Calu3 (cell line): Measurements from ENCODE around the gene NTM. TPM values are rescaled to one million over a fixed set of nuclear protein-coding genes. Genes with fewer than 3 reads are reported as not detected.

ENCODE experiments used
- BruUV-seq: library from RNA; stranded (reverse); fragments of 400-500 nt; replicated peaks from 2 replicates; lab custom pipeline; 2021; lab: Mats Ljungman, UMichigan
- CTCF ChIA-PET: fragments of 300-600 bp; sonication (Branson Sonifier 250); formaldehyde crosslinking; loops from one replicate; lab custom pipeline; 2022; ENCODE audit warnings: antibody characterized with exemption; lab: Charles Lee
- DNase-seq: peaks from one replicate; pipeline ENCODE4 v3.0.0; 2022
- H3K27ac Mint-ChIP-seq: one replicate; pipeline ENCODE4 v1.8.0; 2022; ENCODE audit warnings: mixed read lengths; ENCODE audit not compliant: unreplicated experiment
- H3K27me3 Mint-ChIP-seq: one replicate; pipeline ENCODE4 v1.8.0; 2022; ENCODE audit warnings: mixed read lengths; ENCODE audit not compliant: unreplicated experiment
- H3K36me3 Mint-ChIP-seq: one replicate; pipeline ENCODE4 v1.8.0; 2022; ENCODE audit warnings: mild to moderate bottlenecking, moderate library complexity, mixed read lengths; ENCODE audit not compliant: insufficient read depth, unreplicated experiment
- H3K4me1 Mint-ChIP-seq: one replicate; pipeline ENCODE4 v1.8.0; 2022; ENCODE audit warnings: mild to moderate bottlenecking, low read depth, mixed read lengths; ENCODE audit not compliant: unreplicated experiment
- H3K4me3 Mint-ChIP-seq: one replicate; pipeline ENCODE4 v1.8.0; 2022; ENCODE audit warnings: mild to moderate bottlenecking, low read depth, moderate library complexity, mixed read lengths; ENCODE audit not compliant: unreplicated experiment
- H3K9me3 Mint-ChIP-seq: one replicate; pipeline ENCODE4 v1.8.0; 2022; ENCODE audit warnings: low read depth, mixed read lengths; ENCODE audit not compliant: unreplicated experiment
- CTCF ChIP-seq: fragments of 200-600 bp; IDR thresholded peaks from one replicate; pipeline ENCODE4 v1.8.0; 2022; ENCODE audit warnings: antibody characterized with exemption; ENCODE audit not compliant: unreplicated experiment
- intact Hi-C: fragments of 100-400 bp; cut with micrococcal nuclease; formaldehyde crosslinking; loops from one replicate; pipeline ENCODE4 v1.10.0; 2022; ENCODE audit not compliant: unreplicated experiment
- total RNA-seq: library from RNA; stranded (reverse); gene quantifications from 2 replicates; pipeline ENCODE4 v1.2.3, GENCODE V29; 2022

NTM gene
- total RNA-seq, 1 experiment from 2014 or later: not detected

GRCh38 chr11:131481971-131482370, 111.6 kb downstream of the NTM start:
- CTCF ChIA-PET: interaction anchor here (0.6 kb wide), 1 partner anchor 320 kb away, joined by 3 read pairs; no protein-coding TSS in a partner anchor
- no peak for TF ChIP-seq CTCF
- Mint-ChIP-seq H3K4me3 (no peak overlapping the region), H3K4me1 (no peaks in the 10 kb centered on the region), H3K36me3 (no peaks in the 10 kb centered on the region), H3K27ac (no peak overlapping the region), H3K27me3 (no peaks in the 10 kb centered on the region), H3K9me3 (peaks cover 23% of the 10 kb centered on the region)
- no peak for DNase-seq
- intact Hi-C loops: no loop called here
- BruUV-seq: no TSS peak

GRCh38 chr11:131483453-131483852, 113.0 kb downstream of the NTM start:
- no peaks in the 10 kb centered on the region for H3K4me1 Mint-ChIP-seq
- H3K4me3 Mint-ChIP-seq: no peak overlapping the region
- DNase-seq: no peak
- no peak overlapping the region for H3K27ac Mint-ChIP-seq
- intact Hi-C loops: no loop called here
- CTCF ChIA-PET: no interaction called here
- no peak for TF ChIP-seq CTCF
- no TSS peak for BruUV-seq
- H3K27me3 Mint-ChIP-seq: no peaks in the 10 kb centered on the region
- H3K9me3 Mint-ChIP-seq: peaks cover 20% of the 10 kb centered on the region
- no peaks in the 10 kb centered on the region for H3K36me3 Mint-ChIP-seq

- H3K36me3 Mint-ChIP-seq: no peaks in the 10 kb centered on the region
- H3K4me1 Mint-ChIP-seq: no peaks in the 10 kb centered on the region
- peaks cover 20% of the 10 kb centered on the region for H3K9me3 Mint-ChIP-seq
- TF ChIP-seq CTCF: no peak
- H3K27ac Mint-ChIP-seq: no peak overlapping the region
- no peaks in the 10 kb centered on the region for H3K27me3 Mint-ChIP-seq
- CTCF ChIA-PET: no interaction called here
- BruUV-seq: no TSS peak
- no peak for DNase-seq
- H3K4me3 Mint-ChIP-seq: no peak overlapping the region
- intact Hi-C loops: no loop called here
These were observed 113.5 kb downstream of the NTM start for GRCh38 chr11:131483877-131484276.

GRCh38 chr11:131486100-131486499, 115.7 kb downstream of the NTM start:
- Mint-ChIP-seq H3K4me1 (no peaks in the 10 kb centered on the region), H3K27me3 (no peaks in the 10 kb centered on the region), H3K27ac (no peak overlapping the region), H3K36me3 (no peaks in the 10 kb centered on the region), H3K4me3 (no peak overlapping the region), H3K9me3 (peaks cover 17% of the 10 kb centered on the region)
- intact Hi-C loops: no loop called here
- CTCF ChIA-PET: no interaction called here
- no peak for TF ChIP-seq CTCF
- DNase-seq: no peak
- BruUV-seq: no TSS peak
